Measurements from ENCODE around the gene SPRY2.
A peak's percentile ranks its signal among the peaks of the same experiment; 100 is the strongest.

The SPRY2 gene

DNA sequence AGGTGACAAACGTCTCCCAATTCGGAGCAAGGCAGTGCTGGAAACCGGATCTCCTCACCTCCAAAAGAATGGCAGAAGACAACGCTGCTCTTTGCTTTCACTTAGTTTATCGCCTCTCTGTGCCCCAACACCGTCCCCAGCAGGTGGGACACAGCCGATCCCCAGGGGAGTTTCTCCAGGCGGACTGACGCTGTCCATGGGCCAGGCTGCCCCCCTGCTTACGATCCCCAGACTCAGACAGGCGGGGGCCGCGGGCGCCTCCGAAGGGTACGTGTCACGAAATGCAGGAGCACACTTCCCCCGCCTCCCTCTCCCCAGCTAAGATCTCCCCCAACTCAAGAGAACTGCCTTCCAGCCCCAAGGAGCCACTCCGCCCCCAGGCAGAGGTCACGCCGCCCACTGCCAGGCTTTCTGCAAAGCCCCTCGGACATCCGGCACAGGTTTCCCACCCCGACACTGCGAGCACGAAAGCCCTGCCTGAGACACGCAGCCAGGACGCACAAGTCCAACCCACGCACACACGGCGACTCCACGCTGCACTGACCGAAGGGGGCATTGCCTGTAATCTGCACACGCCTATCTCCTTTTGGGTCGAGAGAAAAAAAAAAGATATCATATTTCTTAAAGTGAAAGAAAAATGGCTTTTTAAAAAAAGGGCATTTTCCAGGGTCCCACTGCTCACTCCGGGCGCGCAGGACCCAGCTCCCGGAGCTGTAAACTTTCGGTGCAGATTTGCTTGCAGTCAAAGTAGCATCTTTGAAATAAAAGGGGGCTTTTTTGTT lies 2.0 kb downstream of the SPRY2 start:
- CTCF ChIA-PET = interaction anchor here (0.6 to 1.0 kb wide), 7 partner anchors 24 to 896 kb away, joined by 3 to 7 read pairs (median 4); no protein-coding TSS in a partner anchor
- peak; percentile 70 for DNase-seq (ENCODE audit: extremely low spot score)
- POLR2A ChIA-PET = interaction anchor here (0.8 to 4.4 kb wide), 7 partner anchors 21 to 426 kb away, joined by 3 to 46 read pairs (median 4); no protein-coding TSS in a partner anchor

DNA sequence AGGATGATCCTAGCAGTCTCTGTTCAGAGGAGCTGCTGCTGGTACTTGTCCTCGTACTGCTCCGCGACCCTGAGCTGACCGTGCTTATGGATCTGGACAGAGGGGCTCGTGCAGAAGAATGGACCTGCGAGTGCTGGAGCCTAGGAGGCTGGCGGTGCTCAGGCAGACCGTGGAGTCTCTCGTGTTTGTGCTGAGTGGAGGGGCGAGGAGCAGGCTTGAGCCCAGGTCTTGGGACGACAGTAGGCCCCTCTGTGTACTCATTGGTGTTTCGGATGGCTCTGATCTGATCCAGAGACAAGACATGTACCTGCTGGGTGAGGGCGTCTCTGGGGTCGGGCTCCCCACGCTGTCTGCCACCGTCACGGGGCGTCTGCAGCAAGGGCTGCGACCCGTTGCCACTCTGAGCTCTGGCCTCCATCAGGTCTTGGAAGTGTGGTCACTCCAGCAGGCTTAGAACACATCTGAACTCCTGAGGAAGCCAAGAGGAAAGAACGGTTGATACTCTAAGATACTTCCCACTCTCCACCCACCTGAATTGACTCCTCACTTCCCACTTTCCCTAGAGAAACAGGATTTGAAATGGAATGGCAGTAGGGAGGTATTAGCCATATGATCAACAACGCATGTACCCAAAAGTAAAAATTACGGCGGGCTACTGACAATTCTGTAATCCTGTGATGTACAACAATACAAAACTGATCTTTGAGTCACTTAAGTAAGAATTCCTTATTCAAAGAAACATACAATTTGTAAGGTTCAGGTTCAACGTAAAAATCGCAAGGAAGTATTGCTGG lies 3.4 kb downstream of the SPRY2 start:
- CTCF ChIA-PET = no interaction called here
- POLR2A ChIA-PET = interaction anchor here (1.2 to 3.7 kb wide), 2 partner anchors 203 to 205 kb away, joined by 3 to 25 read pairs; no protein-coding TSS in a partner anchor
- no peak for DNase-seq (ENCODE audit: extremely low spot score)
- TF ChIP-seq SUZ12 (IDR thresholded peaks at IDR 0.05) (no peak), BHLHE40 (IDR thresholded peaks at IDR 0.05; ENCODE audit: borderline replicate concordance) (no peak)

More for the DNA sequence above, 2.0 kb downstream of the SPRY2 start:
- peak; percentile 59 for TF ChIP-seq L3MBTL2 (conservative IDR thresholded peaks at IDR 0.05)
- TF ChIP-seq LEF1 (IDR thresholded peaks at IDR 0.05; ENCODE audit: borderline replicate concordance) = no peak
- TF ChIP-seq, protein P1, sequence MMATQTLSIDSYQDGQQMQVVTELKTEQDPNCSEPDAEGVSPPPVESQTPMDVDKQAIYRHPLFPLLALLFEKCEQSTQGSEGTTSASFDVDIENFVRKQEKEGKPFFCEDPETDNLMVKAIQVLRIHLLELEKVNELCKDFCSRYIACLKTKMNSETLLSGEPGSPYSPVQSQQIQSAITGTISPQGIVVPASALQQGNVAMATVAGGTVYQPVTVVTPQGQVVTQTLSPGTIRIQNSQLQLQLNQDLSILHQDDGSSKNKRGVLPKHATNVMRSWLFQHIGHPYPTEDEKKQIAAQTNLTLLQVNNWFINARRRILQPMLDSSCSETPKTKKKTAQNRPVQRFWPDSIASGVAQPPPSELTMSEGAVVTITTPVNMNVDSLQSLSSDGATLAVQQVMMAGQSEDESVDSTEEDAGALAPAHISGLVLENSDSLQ (IDR thresholded peaks at IDR 0.05) = no peak
- no peak for TF ChIP-seq FOXA1 (IDR thresholded peaks at IDR 0.05)
- TF ChIP-seq ARNT (IDR thresholded peaks at IDR 0.05) = no peak; the same call in 1 of the 2 replicates
- TF ChIP-seq TARDBP (IDR thresholded peaks at IDR 0.05) = peak; percentile 88
- TF ChIP-seq ZNF384 (IDR thresholded peaks at IDR 0.05) = peak; percentile 90
- no peak for TF ChIP-seq FOXM1 (IDR thresholded peaks at IDR 0.05; ENCODE audit: borderline replicate concordance)
- TF ChIP-seq SP1 (IDR thresholded peaks at IDR 0.05) = no peak
- TF ChIP-seq NFRKB (IDR thresholded peaks at IDR 0.05) = no peak
- TF ChIP-seq ELF4 (IDR thresholded peaks at IDR 0.05) = no peak
- no peak for TF ChIP-seq HDGF (IDR thresholded peaks at IDR 0.05; ENCODE audit: borderline replicate concordance)
- no peak for TF ChIP-seq CTBP1 (IDR thresholded peaks at IDR 0.05; ENCODE audit: borderline replicate concordance)
- TF ChIP-seq BHLHE40 (IDR thresholded peaks at IDR 0.05; ENCODE audit: borderline replicate concordance) = no peak
- no peak for TF ChIP-seq SUZ12 (IDR thresholded peaks at IDR 0.05)
- no peak for TF ChIP-seq FOXK2 (IDR thresholded peaks at IDR 0.05)

DNA sequence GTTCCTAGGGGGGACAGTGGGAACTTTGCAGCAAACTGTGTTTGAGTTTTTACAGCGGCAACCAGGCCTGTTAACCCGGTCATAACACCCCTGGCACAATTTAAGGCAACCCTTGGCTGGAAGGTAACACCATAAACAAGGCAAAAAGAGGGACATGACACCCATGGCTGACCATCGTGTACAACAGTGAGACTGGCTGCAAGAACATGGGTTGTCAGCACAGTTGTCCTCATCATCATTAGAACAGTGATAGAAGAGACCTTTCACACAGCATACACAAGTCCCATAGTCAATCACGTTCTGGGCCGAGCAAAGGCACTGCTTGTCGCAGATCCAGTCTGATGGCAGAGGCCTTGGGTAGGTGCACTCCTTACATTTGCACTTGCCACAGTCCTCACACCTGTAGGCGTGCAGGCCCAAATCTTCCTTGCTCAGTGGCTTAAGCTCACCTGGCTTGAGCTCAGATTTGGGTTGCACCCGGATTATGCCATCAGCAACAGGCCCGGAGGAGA lies 4.1 kb downstream of the SPRY2 start:
- ChIA-PET POLR2A (interaction anchor here (1.2 kb wide), 1 partner anchor 204 kb away, joined by 3 read pairs; no protein-coding TSS in a partner anchor), CTCF (no interaction called here)
- no peak for TF ChIP-seq NFRKB (IDR thresholded peaks at IDR 0.05)
- TF ChIP-seq CTBP1 (IDR thresholded peaks at IDR 0.05; ENCODE audit: borderline replicate concordance) = no peak
- TF ChIP-seq ZNF384 (IDR thresholded peaks at IDR 0.05) = no peak
- TF ChIP-seq, protein P1 (IDR thresholded peaks at IDR 0.05) = no peak
- no peak for DNase-seq (ENCODE audit: extremely low spot score)

GRCh38 chr13:80336370-80336769 lies 4.6 kb downstream of the SPRY2 start:
- ChIA-PET CTCF (no interaction called here), POLR2A (interaction anchor here (1.2 kb wide), 1 partner anchor 204 kb away, joined by 3 read pairs; no protein-coding TSS in a partner anchor)
- TF ChIP-seq LEF1 (IDR thresholded peaks at IDR 0.05; ENCODE audit: borderline replicate concordance) = no peak
- no peak for TF ChIP-seq NFRKB (IDR thresholded peaks at IDR 0.05)
- no peak for TF ChIP-seq TARDBP (IDR thresholded peaks at IDR 0.05)
- TF ChIP-seq CTBP1 (IDR thresholded peaks at IDR 0.05; ENCODE audit: borderline replicate concordance) = no peak
- DNase-seq (ENCODE audit: extremely low spot score) = no peak

DNA sequence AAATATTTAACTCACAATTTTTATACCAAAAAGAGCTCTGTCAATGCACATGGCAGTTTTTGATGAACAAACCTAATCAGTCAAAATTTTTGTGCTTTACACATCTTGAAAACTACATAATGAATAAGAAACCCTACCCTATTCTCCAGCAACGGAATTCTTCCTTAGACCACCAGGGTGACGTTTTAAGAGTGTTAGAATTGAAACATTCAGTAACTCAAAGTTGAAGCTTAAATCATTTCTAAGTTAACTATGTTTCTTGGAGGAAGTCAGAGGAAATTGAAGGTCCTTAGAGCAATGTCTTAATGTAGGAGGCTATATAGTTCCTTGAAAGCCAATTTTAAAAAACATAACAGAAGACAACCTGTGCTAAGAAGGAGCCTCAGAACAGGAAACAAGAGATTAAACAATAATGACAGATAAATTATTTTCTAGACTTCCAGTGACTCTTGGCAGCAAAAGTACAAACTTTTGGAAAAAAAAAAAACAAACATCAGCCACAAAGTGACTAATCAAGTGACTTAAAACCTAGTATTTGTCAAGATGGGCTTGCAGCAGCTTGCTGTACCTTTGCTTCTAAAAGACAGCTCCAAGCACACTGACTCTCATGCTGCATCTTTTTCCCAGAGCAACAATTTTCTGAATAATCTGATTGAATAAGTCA lies 6.2 kb downstream of the SPRY2 start:
- CTCF ChIA-PET = interaction anchor here (0.6 to 1.2 kb wide), 6 partner anchors 9 to 541 kb away, joined by 3 to 5 read pairs (median 4); no protein-coding TSS in a partner anchor
- DNase-seq (ENCODE audit: extremely low spot score) = no peak
- TF ChIP-seq HDGF (IDR thresholded peaks at IDR 0.05; ENCODE audit: borderline replicate concordance) (no peak), LEF1 (IDR thresholded peaks at IDR 0.05; ENCODE audit: borderline replicate concordance) (no peak), FOXK2 (IDR thresholded peaks at IDR 0.05) (no peak), ZNF384 (IDR thresholded peaks at IDR 0.05) (no peak), FOXA1 (IDR thresholded peaks at IDR 0.05) (no peak), L3MBTL2 (conservative IDR thresholded peaks at IDR 0.05) (no peak), TARDBP (IDR thresholded peaks at IDR 0.05) (no peak)
- TF ChIP-seq, protein P1 (IDR thresholded peaks at IDR 0.05) = no peak
- POLR2A ChIA-PET = no interaction called here

DNA sequence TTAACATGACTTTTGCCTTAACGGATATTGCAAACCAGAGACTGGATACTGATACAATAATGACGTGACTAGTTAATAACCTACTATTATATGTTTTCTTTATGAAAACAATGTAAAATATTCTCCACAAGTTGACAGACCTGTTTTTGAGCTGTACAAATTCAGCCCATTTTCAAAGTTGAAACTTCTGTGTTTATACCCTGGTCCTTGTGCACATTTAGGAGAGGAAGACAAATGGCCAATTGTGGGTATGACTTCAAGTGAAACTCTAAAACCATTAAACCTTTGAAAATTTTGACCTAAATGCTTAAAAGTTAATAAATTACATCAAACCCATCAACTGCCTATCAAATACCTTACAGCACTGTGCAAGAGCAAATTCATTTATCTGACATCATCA lies 8.9 kb downstream of the SPRY2 start:
- POLR2A ChIA-PET = interaction anchor here (1.4 kb wide), 1 partner anchor 9 kb away, joined by 5 read pairs; the partner anchor contains the start of gene SPRY2
- CTCF ChIA-PET = no interaction called here
- no peak for TF ChIP-seq CTBP1 (IDR thresholded peaks at IDR 0.05; ENCODE audit: borderline replicate concordance)
- no peak for TF ChIP-seq FOXK2 (IDR thresholded peaks at IDR 0.05)
- no peak for TF ChIP-seq SUZ12 (IDR thresholded peaks at IDR 0.05)
- TF ChIP-seq NFRKB (IDR thresholded peaks at IDR 0.05) = no peak
- no peak for TF ChIP-seq BHLHE40 (IDR thresholded peaks at IDR 0.05; ENCODE audit: borderline replicate concordance)
- TF ChIP-seq SP1 (IDR thresholded peaks at IDR 0.05) = no peak
- TF ChIP-seq HDGF (IDR thresholded peaks at IDR 0.05; ENCODE audit: borderline replicate concordance) = no peak
- DNase-seq (ENCODE audit: extremely low spot score) = no peak

All from HEK293T (cell line).